Measurements from ENCODE around the gene SHROOM1. TPM values are rescaled to one million over a fixed set of nuclear protein-coding genes. Genes with fewer than 3 reads are reported as not detected.
A peak's percentile ranks its signal among the peaks of the same experiment; 100 is the strongest.
"Not testable (repeated sequence)": the region's sequence is repeated elsewhere in the genome, so short reads cannot be mapped to it uniquely, and the experiment has no call there.

SHROOM1 gene
- total RNA-seq, 6 experiments from 2014 or later: 7.8 to 12.2 (median 8.6) TPM

DNA sequence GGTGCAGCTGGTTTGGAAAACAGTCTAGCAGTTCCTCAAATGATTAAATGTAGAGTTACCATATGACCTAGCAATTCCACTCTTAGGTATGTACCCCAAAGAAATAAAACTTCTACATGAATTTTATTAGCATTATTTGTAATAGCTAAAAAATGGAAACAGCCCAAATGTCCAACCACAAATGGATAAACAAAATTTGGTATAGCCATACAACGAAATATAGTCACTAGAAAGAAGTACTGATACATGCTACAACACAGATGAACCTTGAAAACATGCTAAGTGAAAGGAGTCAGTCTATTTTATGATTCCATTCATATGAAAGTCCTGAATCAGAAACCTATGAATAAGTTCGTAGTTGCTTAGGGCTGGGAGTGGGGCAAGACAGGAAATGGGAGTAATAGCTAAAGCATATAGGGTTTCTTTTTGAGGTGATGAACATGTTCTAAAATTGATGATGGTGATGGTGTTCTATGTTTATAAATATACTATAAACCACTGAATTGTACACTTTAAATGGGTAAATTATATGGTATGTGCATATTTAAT lies 29.5 kb upstream of the SHROOM1 start:
- TF ChIP-seq, protein P1, sequence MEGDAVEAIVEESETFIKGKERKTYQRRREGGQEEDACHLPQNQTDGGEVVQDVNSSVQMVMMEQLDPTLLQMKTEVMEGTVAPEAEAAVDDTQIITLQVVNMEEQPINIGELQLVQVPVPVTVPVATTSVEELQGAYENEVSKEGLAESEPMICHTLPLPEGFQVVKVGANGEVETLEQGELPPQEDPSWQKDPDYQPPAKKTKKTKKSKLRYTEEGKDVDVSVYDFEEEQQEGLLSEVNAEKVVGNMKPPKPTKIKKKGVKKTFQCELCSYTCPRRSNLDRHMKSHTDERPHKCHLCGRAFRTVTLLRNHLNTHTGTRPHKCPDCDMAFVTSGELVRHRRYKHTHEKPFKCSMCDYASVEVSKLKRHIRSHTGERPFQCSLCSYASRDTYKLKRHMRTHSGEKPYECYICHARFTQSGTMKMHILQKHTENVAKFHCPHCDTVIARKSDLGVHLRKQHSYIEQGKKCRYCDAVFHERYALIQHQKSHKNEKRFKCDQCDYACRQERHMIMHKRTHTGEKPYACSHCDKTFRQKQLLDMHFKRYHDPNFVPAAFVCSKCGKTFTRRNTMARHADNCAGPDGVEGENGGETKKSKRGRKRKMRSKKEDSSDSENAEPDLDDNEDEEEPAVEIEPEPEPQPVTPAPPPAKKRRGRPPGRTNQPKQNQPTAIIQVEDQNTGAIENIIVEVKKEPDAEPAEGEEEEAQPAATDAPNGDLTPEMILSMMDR (IDR thresholded peaks at IDR 0.05): no peak
- H3K36me3 Mint-ChIP-seq (ENCODE audit: low read depth): no peaks in the 10 kb centered on the region
- no peak overlapping the region; the same call in 1 of the 2 replicates for H3K4me3 Mint-ChIP-seq
- H3K27ac Mint-ChIP-seq: no peak overlapping the region
- peaks cover 8% of the 10 kb centered on the region for H3K27me3 Mint-ChIP-seq (ENCODE audit: insufficient read depth)
- H3K9me3 Mint-ChIP-seq: no peaks in the 10 kb centered on the region
- DNase-seq: no peak
- H3K4me1 Mint-ChIP-seq (ENCODE audit: low read depth): peaks cover 10% of the 10 kb centered on the region; the same call in 1 of the 2 replicates

DNA sequence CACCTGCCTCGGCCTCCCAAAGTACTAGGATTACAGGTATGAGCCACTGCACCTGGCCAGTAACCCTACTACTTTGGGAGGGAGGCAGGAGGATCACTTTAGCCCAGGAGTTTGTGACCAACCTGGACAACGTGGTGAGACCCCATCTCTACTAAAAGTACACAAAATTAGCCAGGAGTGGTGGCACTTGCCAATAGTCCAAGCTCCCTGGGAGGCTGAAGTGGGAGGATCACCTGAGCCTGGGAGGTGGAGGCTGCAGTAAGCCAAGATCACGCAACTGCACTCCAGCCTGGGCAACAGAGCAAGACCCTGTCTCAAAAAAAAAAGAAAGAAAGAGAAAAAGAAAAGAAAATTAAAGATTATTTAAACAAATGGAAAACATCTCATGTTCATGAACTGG lies 25.6 kb upstream of the SHROOM1 start:
- H3K4me1 Mint-ChIP-seq (ENCODE audit: low read depth): peaks cover 20% of the 10 kb centered on the region
- no peaks in the 10 kb centered on the region for H3K9me3 Mint-ChIP-seq
- no peak overlapping the region for H3K4me3 Mint-ChIP-seq
- no peak for DNase-seq
- H3K27me3 Mint-ChIP-seq (ENCODE audit: insufficient read depth): peaks cover 8% of the 10 kb centered on the region
- H3K27ac Mint-ChIP-seq: no peak overlapping the region
- no peaks in the 10 kb centered on the region for H3K36me3 Mint-ChIP-seq (ENCODE audit: low read depth)
- TF ChIP-seq, protein P1 (IDR thresholded peaks at IDR 0.05): no peak

DNA sequence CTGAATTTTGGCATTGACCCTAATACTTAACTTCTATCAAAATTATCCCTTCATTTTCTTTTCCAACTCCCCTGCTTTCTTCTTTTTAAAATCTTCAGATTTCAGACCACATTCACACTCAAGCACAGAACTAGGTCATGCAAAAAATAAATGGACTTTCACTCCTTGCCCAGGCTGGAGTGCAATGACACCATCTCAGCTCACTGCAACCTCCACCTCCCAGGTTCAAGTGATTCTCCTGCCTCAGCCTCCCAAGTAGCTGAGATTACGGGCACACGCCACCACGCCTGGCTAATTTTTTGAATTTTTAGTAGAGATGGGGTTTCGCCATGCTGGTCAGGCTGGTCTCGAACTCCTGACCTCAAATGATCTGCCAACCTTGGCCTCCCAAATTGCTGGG lies 24.5 kb upstream of the SHROOM1 start:
- DNase-seq; H3K36me3 Mint-ChIP-seq (ENCODE audit: low read depth); H3K4me3 Mint-ChIP-seq; H3K9me3 Mint-ChIP-seq; H3K27me3 Mint-ChIP-seq (ENCODE audit: insufficient read depth); H3K27ac Mint-ChIP-seq: not testable (repeated sequence)
- H3K4me1 Mint-ChIP-seq (ENCODE audit: low read depth): peaks cover 20% of the 10 kb centered on the region

DNA sequence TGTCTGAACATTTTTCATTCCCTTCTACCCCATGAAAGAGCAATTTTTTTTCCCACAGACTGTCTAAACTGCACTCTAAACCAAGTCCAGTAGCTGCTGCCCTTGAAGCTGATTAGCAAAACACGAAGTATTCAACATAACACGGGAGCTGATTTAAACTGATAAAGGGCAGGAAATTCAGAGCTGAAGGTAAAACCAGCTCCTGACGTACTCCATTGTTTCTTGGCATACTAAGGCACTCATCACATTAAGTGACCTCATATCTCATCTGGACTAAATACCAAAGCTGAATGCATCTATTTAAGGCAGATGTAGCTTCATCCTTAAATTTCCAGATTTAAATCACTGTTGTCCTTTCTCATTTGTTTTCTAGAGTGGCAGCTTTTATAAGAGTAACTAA lies 23.9 kb upstream of the SHROOM1 start:
- Mint-ChIP-seq H3K4me1 (ENCODE audit: low read depth) (peaks cover 19% of the 10 kb centered on the region), H3K9me3 (no peaks in the 10 kb centered on the region), H3K27me3 (ENCODE audit: insufficient read depth) (peaks cover 8% of the 10 kb centered on the region), H3K36me3 (ENCODE audit: low read depth) (no peaks in the 10 kb centered on the region), H3K27ac (peak overlapping the region; percentile 14; the same call in 1 of the 2 replicates), H3K4me3 (no peak overlapping the region)
- TF ChIP-seq, protein P1 (IDR thresholded peaks at IDR 0.05): no peak
- no peak for DNase-seq

DNA sequence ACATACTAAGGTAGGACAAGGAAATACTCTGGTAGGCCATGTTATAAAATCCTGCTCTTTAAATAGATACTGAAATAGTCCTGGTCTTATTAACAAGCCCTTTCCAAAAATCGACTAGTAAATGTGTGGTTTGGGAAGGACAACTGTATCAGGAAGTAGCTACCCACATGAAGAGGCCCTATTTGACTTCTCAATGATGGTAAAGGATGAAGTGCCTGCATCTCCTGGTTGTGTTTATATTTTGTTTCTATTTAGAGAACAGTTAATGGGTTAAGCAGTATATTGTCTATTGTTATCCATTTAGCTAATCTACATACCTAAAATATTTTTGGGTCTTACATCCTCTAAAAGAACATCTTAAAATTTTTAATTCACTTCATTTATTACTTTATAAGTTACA lies 23.3 kb upstream of the SHROOM1 start:
- DNase-seq: no peak

DNA sequence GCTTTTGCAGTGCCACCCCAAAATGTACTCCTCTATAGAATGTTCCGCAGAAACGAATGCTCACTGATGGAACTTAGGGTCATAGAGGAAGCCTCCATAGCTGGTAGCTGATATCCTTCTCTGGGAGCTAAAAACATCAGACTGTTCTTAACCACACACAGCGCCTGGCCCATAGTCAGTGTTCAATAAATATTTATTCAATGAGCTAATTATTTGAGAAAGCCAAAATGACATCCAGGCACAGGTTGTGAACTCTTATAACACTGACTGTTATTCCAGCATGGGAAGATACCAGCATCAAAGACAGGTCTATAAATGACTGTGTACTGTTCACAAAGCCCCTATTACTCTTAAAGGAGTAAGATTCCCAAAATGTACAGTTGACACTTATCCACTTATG lies 22.9 kb upstream of the SHROOM1 start:
- peaks cover 19% of the 10 kb centered on the region for H3K4me1 Mint-ChIP-seq (ENCODE audit: low read depth)
- H3K4me3 Mint-ChIP-seq: no peak overlapping the region
- no peaks in the 10 kb centered on the region for H3K9me3 Mint-ChIP-seq
- H3K36me3 Mint-ChIP-seq (ENCODE audit: low read depth): no peaks in the 10 kb centered on the region
- no peak for DNase-seq
- TF ChIP-seq, protein P1 (IDR thresholded peaks at IDR 0.05): no peak
- no peak overlapping the region for H3K27ac Mint-ChIP-seq
- peaks cover 8% of the 10 kb centered on the region for H3K27me3 Mint-ChIP-seq (ENCODE audit: insufficient read depth)

More for the DNA sequence above, 23.3 kb upstream of the SHROOM1 start:
- Mint-ChIP-seq H3K4me1 (ENCODE audit: low read depth) (peaks cover 19% of the 10 kb centered on the region), H3K27ac (no peak overlapping the region), H3K4me3 (no peak overlapping the region), H3K36me3 (ENCODE audit: low read depth) (no peaks in the 10 kb centered on the region), H3K9me3 (no peaks in the 10 kb centered on the region), H3K27me3 (ENCODE audit: insufficient read depth) (peaks cover 8% of the 10 kb centered on the region)
- TF ChIP-seq, protein P1 (IDR thresholded peaks at IDR 0.05): no peak

Measured in HFFc6 (cell line).